ENCODE results near the gene TEKT1.
"Not testable (repeated sequence)": the region's sequence is repeated elsewhere in the genome, so short reads cannot be mapped to it uniquely, and the experiment has no call there.

The TEKT1 gene

DNA sequence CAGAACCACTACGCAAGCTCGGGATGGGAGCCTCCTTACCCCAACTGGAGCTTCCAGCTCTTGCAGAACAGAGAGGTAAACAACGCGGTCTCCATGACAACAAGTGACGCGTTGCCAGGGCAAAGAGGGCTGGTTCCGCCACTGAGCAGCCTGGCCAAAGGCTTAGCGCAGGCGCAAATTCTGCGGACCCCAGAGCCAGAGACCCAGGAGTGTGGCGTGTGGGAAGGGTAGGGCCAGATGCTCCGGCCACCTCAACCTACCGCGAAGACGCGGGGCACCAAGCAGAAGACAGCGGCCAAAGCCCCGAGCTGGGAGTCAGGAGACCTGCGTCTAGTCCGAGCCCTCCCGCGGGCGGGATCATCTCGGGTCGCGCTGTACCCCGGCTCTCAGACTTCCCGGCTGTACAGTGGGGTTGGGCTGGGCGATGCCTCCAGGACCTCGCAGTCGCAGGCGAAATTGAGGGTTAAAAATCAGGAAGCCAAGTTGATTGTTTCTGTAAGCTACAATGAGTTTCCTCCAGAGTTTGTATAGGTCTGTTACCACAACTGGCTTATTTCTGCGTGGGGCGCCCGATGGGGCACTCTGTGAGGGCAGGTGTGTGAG is at the start of gene TEKT1:
Gene TEKT1, minus strand, starts transcription at position 69 of the 603 bp plus-strand sequence. CDS start 1,353 bp downstream, outside the sequence.
- peak; percentile 27 to 35 for DNase-seq (ENCODE audit: low read depth in 2 of 2, low spot score in 1 of 2)

DNA sequence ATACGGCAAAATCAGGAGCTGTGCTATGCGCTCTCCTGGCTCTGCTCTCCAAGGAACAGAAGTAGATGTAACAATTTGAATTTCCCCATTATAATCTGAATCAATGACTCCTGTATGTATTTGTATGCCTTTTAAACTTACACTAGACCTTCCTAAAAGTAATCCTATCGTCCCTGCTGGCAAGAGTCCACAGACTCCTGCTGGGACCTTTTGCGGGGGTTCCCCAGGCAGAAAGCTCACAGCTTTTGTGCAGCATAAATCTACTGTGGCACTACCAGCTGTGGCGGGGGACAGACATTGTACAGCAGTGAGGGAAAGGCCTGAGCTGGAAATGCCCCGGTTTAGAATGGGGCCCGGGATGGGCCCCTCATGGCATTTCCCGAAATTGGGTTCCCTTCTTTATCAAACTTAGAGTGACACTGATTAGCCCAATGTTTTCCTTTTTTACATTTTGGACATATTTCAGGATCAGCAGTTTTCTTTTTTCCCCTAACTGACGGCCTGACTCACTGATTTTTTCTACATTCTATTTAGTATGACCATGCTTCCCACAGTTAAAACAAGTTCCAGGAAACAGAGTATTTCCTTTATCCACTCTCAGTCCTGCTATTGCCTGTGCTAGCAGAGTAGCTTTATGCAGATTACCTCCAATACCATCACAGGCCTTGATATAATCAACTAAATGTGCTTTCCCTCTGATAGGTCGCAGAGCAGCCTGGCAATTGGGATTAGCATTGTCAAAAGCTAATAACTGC is 47.9 kb upstream of the TEKT1 start:
- DNase-seq (ENCODE audit: low read depth in 2 of 2, low spot score in 1 of 2) = not testable (repeated sequence)

GRCh38 chr17:6875276-6875675 is 43.7 kb upstream of the TEKT1 start:
- DNase-seq (ENCODE audit: low read depth in 2 of 2, low spot score in 1 of 2) = not testable (repeated sequence)

DNA sequence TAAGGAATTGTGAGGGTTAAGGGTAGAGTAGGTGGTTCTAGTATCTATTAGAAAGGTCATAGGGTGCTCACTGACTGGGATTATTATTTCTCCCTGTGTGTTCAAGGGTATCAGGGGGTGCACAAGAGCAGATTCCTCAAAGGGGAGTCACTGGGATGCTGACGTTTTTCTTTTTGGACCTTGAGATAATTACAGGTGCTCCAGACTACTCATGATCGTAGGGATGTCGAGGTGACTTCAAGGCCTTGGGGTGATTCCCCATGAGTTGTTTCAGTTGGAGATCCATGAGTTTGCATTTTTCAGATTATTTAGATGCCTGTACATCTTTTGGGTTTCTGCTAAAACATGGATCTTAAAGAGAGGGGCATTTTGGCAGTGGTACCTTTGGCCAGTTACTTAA is 41.4 kb upstream of the TEKT1 start:
- no peak for DNase-seq (ENCODE audit: low read depth in 2 of 2, low spot score in 1 of 2)

- no peak for DNase-seq (ENCODE audit: low read depth in 2 of 2, low spot score in 1 of 2)
Measured at GRCh38 chr17:6870841-6871240, 39.3 kb upstream of the TEKT1 start.

DNA sequence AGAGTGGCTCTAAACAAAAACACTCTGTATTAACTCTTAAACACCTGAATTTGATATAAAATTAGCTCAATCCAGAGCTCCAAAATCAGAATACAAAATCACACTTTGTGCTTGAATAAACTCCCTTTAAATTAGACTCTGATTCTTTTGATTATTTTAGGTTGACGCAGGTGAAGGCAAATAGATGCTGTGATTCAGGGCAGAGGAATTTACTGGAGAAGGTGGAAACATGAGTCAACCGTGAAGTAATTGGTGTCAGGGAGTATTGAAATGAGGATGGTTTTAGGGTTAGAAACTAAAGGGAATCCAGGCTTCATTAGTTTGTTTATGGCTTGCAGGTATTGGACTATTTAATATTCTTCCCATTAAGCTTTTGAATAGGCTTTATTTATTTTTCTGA is 37.1 kb upstream of the TEKT1 start:
- no peak for DNase-seq (ENCODE audit: low read depth in 2 of 2, low spot score in 1 of 2)

GRCh38 chr17:6867849-6868248 is 36.3 kb upstream of the TEKT1 start:
- no peak for DNase-seq (ENCODE audit: low read depth in 2 of 2, low spot score in 1 of 2)

GRCh38 chr17:6862825-6863224 is 31.3 kb upstream of the TEKT1 start:
- no peak for DNase-seq (ENCODE audit: low read depth in 2 of 2, low spot score in 1 of 2)

GRCh38 chr17:6862122-6862521 is 30.6 kb upstream of the TEKT1 start:
- no peak for DNase-seq (ENCODE audit: low read depth in 2 of 2, low spot score in 1 of 2)

DNA sequence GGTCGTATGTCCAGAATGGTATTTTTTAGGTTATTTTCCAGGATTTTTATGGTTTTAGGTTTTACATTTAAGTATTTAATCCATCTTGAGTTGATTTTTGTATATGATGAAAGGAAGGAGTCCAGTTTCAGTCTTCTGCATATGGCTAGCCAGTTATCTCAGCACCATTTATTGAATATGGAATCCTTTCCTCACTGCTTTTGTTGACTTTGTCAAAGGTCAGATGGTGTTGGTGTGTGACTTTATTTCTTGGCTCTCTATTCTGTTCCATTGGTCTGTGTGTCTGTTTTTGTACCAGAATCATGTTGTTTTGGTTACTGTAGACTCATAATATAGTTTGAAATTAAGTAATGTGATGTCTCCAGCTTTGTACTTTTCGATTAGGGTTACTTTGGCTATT is 26.4 kb upstream of the TEKT1 start:
- no peak for DNase-seq (ENCODE audit: low read depth in 2 of 2, low spot score in 1 of 2)

DNA sequence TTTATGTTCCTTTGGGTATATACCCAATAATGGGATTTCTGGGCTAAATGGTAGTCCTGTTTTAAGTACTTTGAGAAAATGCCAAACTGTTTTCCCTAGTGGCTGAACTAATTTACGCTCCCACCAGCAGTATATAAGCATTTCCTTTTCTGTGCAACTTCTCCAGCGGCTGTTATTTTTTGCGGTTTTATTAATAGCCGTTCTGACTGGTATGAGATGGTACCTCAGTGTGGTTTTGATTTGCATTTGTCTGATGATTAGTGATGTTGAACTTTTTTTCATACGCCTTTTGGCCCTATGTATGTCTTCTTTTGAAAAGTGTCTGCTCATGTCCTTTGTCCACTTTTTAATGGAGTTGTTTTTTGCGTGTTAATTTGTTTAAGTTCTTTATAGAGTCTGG is 25.8 kb upstream of the TEKT1 start:
- DNase-seq (ENCODE audit: low read depth in 2 of 2, low spot score in 1 of 2) = no peak

- no peak for DNase-seq (ENCODE audit: low read depth in 2 of 2, low spot score in 1 of 2)
Measured at GRCh38 chr17:6856051-6856450, 24.5 kb upstream of the TEKT1 start.

DNA sequence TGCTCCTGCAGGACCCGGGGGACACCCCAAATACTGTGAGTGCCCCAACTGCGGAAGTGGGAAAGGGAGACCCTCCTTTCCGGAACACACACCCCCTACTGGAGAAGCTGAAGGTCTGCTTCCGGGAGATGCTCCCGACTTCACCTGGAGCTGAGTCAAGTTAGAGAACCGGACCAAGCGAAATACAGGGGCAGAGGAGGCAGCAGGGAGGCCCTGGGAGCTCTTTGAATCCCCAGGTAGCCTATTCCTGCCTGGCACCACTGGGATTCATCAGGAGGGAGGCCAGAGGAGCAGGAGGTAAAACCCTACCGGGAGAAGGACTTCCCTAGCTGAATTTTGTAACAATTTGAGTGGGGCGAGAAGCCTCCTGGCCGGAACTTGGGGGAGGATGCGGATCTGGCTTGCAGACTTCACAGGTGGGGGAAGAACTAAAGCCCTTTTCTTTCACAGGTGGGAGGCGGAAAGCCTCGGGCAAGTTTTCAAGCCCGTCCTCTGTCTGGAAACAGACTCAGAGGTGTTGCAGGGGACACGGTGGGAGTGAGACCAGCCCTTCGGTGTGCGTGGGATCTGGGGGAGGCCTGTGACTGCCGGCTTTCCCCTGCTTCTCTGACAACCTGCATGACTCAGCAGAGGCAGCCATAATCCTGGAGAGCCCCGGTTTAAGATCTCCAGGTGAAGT is 22.4 kb upstream of the TEKT1 start:
- peak in 1 of 2 donors; percentile 30 for DNase-seq (ENCODE audit: low read depth in 2 of 2, low spot score in 1 of 2)

- not testable (repeated sequence) for DNase-seq (ENCODE audit: low read depth in 2 of 2, low spot score in 1 of 2)
Measured at GRCh38 chr17:6848545-6849179, 17.1 kb upstream of the TEKT1 start.

DNA sequence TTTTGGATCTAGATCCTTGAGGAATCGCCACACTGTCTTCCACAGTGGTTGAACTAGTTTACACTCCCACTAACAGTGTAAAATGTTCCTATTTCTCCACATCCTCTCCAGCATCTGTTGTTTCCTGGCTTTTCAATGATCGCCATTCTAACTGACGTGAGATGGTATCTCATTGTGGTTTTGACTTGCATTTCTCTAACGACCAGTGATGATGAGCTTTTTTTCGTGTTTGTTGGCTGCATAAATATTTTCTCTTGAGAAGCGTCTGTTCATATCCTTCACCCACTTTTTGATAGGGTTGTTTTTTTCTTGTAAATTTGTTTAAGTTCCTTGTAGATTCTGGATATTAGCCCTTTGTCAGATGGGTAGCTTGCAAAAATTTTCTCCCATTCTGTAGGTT is 14.6 kb upstream of the TEKT1 start:
- DNase-seq (ENCODE audit: low read depth in 2 of 2, low spot score in 1 of 2) = not testable (repeated sequence)

- DNase-seq (ENCODE audit: low read depth in 2 of 2, low spot score in 1 of 2) = not testable (repeated sequence)
Measured at GRCh38 chr17:6844406-6844805, 12.9 kb upstream of the TEKT1 start.

DNA sequence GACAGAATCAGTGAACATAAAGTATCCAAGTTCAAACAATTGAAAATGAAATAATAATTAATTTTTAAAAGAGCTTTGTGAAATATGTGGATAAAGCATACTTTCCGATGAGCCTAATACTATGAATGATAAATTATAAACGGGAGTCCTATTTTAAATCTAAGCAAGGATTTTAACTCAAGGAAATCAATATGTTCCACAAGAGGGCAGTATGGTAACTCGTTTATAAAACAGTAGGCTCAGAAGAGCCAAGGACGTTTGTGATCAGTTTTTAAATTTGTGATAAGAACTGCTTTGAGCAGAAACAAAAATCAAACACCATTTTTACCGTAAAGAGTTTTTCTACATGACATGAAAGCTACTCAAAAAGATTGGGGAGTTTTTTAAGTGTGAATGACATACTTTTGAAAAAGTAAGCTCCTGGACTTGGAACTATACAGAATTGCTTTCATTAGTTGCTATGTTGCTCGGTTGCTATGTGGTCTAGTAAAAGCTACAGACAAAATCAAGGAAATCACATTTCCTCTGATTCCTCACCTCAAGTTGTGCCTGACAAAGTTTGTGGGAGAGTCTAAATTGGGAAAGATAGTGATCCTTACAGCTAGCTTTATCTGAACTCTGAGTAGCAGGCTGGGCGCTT is 11.8 kb upstream of the TEKT1 start:
- no peak for DNase-seq (ENCODE audit: low read depth in 2 of 2, low spot score in 1 of 2)

DNA sequence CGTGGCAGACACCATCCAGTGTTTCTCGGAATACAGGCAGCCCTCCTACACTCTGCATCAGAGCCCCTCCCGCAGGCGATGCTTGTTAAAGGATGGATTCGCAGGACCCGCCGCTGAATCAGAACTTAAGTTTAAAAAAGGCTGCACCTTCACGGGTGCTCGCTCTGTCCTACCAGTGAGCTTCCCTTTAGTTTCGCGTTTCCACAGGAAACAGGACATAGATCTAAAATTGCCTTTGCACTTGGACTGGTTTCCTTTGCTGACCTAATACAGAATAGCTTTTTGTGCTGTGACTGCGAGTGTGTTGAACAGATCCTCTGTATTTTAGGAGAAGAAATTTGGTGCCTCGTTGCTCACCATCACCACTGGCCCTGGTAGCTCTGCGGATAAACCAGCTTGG is 10.2 kb upstream of the TEKT1 start:
- not testable (repeated sequence) for DNase-seq (ENCODE audit: low read depth in 2 of 2, low spot score in 1 of 2)

DNA sequence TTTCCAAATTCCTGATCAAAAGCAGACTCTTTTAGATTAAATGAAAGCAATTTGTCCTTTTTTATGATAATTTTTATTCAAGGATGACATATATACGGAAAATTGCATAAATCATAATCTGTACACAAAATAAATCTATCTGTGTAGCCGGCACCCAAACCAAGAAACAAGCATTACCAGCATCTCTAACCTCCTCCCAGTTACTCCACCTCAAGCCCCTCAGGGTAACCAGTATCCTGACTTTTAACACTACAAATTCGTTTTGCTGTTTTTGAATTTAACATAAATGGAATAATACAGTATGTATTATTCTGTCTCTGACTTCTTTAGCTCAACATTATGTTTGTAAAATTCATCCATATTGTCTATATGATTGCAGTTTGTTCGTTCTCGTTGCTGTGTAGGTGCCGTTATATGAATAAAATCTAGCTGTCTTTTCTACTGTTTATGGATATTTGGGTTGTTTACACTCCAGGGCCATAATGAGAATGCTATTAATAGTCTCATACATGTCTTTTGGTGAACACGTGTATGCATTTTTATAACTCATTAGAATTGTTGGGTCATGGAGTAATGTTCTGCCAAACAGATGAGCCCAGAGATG is 1.0 kb downstream of the TEKT1 start:
- no peak for DNase-seq (ENCODE audit: low read depth in 2 of 2, low spot score in 1 of 2)

DNA sequence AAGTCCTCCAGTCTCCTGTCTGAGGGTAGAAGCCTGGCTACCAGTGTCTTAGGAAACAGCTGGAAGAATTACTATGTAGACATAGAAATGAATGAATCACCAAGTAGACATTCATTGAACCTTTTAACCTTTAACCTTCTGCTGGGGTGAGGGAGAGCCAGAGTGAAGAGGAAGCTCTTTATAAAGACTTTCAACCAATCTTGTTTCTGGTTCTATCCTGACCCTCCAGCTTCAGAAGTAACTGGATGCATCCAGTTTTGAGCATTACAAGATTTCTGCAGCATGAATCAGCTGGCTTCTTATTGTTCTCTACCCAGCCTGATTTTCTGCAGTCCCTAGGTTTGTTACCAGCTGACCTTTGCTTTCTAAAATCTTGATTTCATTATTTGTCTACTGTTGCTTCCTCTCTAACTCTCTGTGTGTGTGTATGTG is 8.5 kb downstream of the TEKT1 start:
- no peak for DNase-seq (ENCODE audit: low read depth in 2 of 2, low spot score in 1 of 2)

GRCh38 chr17:6818938-6819337 is 12.6 kb downstream of the TEKT1 start:
- no peak for DNase-seq (ENCODE audit: low read depth in 2 of 2, low spot score in 1 of 2)

All from stimulated activated CD8-positive, alpha-beta memory T cell treated with anti-CD3 and anti-CD28 coated beads, Interleukin-4, amount 100 ng/mL, for 4 hours (primary cell).